Upper lobe of left lung (tissue), 4 donors: ENCODE results near the gene ZNF143.

ENCODE experiments used
- CTCF ChIP-seq, 6 experiments: fragments of 450-650 bp in 4 of 6; fragments of 200-600 bp in 2 of 6; sonication (generic) in 2 of 6; IDR thresholded peaks; one replicate each; pipeline ENCODE4 v1.5.1; 2016 to 2019; ENCODE audit warnings: antibody characterized with exemption in 6 of 6
- POLR2A ChIP-seq, 4 donors: fragments of 450-650 bp; IDR thresholded peaks; one replicate each; pipeline ENCODE4 v1.5.1; 2016 to 2017; ENCODE audit warnings: antibody characterized with exemption in 4 of 4, mild to moderate bottlenecking in 2 of 4

- TF ChIP-seq CTCF (IDR thresholded peaks at IDR 0.05): no peak
- no peak for TF ChIP-seq POLR2A (IDR thresholded peaks at IDR 0.05)
Measured at GRCh38 chr11:9498457-9499078, 37.8 kb downstream of the ZNF143 start.
